Measurements from ENCODE around the gene NOL6.

DNA sequence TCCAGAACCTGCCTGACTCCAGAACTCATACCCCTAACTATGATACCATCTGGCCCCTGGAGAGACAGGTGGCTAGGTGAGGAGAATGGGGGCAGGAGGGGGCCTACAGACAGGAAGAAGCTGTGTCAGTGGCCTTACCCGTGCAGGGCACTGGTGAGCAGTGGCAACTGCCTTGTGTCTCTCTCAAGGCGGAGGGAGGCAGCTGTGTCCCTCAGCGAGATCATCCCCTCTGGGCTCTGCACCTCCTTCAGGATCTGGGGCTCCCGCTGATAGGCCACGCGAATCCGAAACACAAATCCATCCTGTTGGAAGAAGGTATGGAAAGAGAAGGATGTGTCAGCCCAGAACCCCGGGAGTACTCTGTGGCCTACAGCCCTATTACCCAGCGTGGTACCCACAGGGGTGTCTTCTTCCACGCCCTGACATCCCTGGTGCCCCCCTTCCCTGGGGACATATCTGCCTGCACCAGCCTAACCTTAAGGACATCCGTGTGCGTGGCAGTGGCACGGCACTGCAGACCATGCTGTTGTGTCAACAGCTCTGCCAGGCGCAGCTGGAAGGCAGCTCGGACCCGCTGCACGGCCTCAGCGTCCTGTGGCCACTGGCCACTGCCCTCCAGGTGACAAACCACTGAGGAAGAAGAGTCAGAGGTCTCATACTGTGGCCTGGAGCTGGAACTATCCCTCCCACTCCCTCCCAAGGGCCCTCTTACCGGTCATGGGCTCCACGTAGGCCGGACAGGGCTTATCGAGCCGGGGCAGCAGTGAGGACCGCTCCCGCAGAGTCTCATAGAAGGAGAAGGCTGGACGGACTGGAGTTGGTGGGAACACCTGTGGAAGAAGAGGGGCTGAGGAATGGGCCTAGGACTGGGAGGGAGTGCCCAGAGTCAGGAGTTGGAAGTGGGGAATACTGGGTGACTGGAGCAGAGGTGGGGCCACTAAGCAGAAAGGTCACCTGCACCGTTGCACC, 7.8 kb downstream of the NOL6 start:
- TF ChIP-seq POLR2AphosphoS5 (IDR thresholded peaks at IDR 0.05; ENCODE audit: low read depth) (no peak), JUNB (IDR thresholded peaks at IDR 0.05; ENCODE audit: unreplicated experiment) (no peak)

All from GM23338 (cell line).